OCI-LY3 (cell line): ENCODE data around the gene AKAP1.

Experiments used
- H2AFZ ChIP-seq: fragments of 200-600, 300-600 bp; shearing (Covaris generic); 2 replicates; pipeline ENCODE4 v1.6.0; 2014; ENCODE audit warnings: antibody characterized with exemption, low read depth, low read length
- H3K27ac ChIP-seq: fragments of 200-600, 300-600 bp; sonication (generic); 2 replicates; pipeline ENCODE4 v1.5.1; 2014; ENCODE audit warnings: mild to moderate bottlenecking, low read length, moderate library complexity, mixed read lengths
- H3K27me3 ChIP-seq: fragments of 200-600, 300-600 bp; sonication (generic); 2 replicates; pipeline ENCODE4 v1.6.1; 2014; ENCODE audit warnings: low read depth, low read length, mixed read lengths
- H3K36me3 ChIP-seq: fragments of 200-600, 300-600 bp; sonication (generic); replicated peaks from 2 replicates; pipeline ENCODE3; 2014; ENCODE audit warnings: low read depth, low read length, mixed read lengths
- H3K4me1 ChIP-seq: fragments of 300-600, 200-600 bp; sonication (generic); 2 replicates; pipeline ENCODE4 v1.6.1; 2014; ENCODE audit warnings: low read length, mixed read lengths
- H3K4me2 ChIP-seq: fragments of 200-600, 300-600 bp; sonication (generic); 2 replicates; pipeline ENCODE4 v1.6.1; 2014; ENCODE audit warnings: low read length, mixed read lengths
- H3K4me3 ChIP-seq: fragments of 300-600, 200-600 bp; sonication (generic); 2 replicates; pipeline ENCODE4 v1.5.1; 2014; ENCODE audit warnings: antibody characterized with exemption, mild to moderate bottlenecking, low read length, moderate library complexity
- H3K79me2 ChIP-seq: fragments of 300-600, 200-600 bp; shearing (Covaris generic); 2 replicates; pipeline ENCODE4 v1.6.1; 2014; ENCODE audit warnings: mild to moderate bottlenecking, low read length, mixed read lengths
- H3K9ac ChIP-seq: fragments of 300-600, 200-600 bp; shearing (Covaris generic); 2 replicates; pipeline ENCODE4 v1.6.0; 2014; ENCODE audit warnings: mild to moderate bottlenecking, low read length, moderate library complexity
- H3K9me3 ChIP-seq: fragments of 200-600, 300-600 bp; shearing (Covaris generic); 2 replicates; pipeline ENCODE4 v1.6.1; 2014; ENCODE audit warnings: low read length, mixed read lengths; ENCODE audit not compliant: insufficient read depth
- H4K20me1 ChIP-seq: fragments of 200-600, 300-600 bp; sonication (generic); 2 replicates; pipeline ENCODE4 v1.6.1; 2016; ENCODE audit warnings: low read length, mixed read lengths; ENCODE audit not compliant: insufficient read depth
- CTCF ChIP-seq: fragments of 200-600, 300-600 bp; sonication (generic); IDR thresholded peaks from 2 replicates; pipeline ENCODE4 v1.5.1; 2014; ENCODE audit warnings: antibody characterized with exemption, low read length, low read depth
- EZH2phosphoT487 ChIP-seq: fragments of 200-600 bp; shearing (Covaris generic); IDR thresholded peaks from 2 replicates; pipeline ENCODE4 v1.6.1; 2018; ENCODE audit warnings: antibody characterized with exemption, mixed run types, low read depth

Gene AKAP1

GRCh38 chr17:57121308-57122042 lies 36.4 kb downstream of the AKAP1 start:
- H3K36me3 ChIP-seq = peaks cover 30% of the 10 kb centered on the region
- H4K20me1 ChIP-seq = no peaks in the 10 kb centered on the region
- no peak overlapping the region for H2AFZ ChIP-seq
- no peaks in the 10 kb centered on the region for H3K9me3 ChIP-seq
- H3K4me2 ChIP-seq = no peak overlapping the region
- no peaks in the 10 kb centered on the region for H3K4me1 ChIP-seq
- peak; percentile 57 for TF ChIP-seq CTCF
- no peak for TF ChIP-seq EZH2phosphoT487
- H3K9ac ChIP-seq = no peak overlapping the region
- no peak overlapping the region for H3K4me3 ChIP-seq
- no peaks in the 10 kb centered on the region for H3K79me2 ChIP-seq
- no peaks in the 10 kb centered on the region for H3K27me3 ChIP-seq
- H3K27ac ChIP-seq = no peak overlapping the region

- no peaks in the 10 kb centered on the region for H3K27me3 ChIP-seq
- no peak overlapping the region for H3K4me2 ChIP-seq
- H3K36me3 ChIP-seq = peaks cover 15% of the 10 kb centered on the region
- no peak overlapping the region for H2AFZ ChIP-seq
- H3K9me3 ChIP-seq = no peaks in the 10 kb centered on the region
- H3K4me3 ChIP-seq = no peak overlapping the region
- no peaks in the 10 kb centered on the region for H4K20me1 ChIP-seq
- no peaks in the 10 kb centered on the region for H3K79me2 ChIP-seq
- H3K9ac ChIP-seq = no peak overlapping the region
- H3K4me1 ChIP-seq = no peaks in the 10 kb centered on the region
- TF ChIP-seq EZH2phosphoT487 (no peak), CTCF (no peak)
- no peak overlapping the region for H3K27ac ChIP-seq
These were observed 39.0 kb downstream of the AKAP1 start for GRCh38 chr17:57124053-57124452.

GRCh38 chr17:57125406-57125805 lies 40.4 kb downstream of the AKAP1 start:
- H3K36me3 ChIP-seq = peaks cover 11% of the 10 kb centered on the region
- H4K20me1 ChIP-seq = no peaks in the 10 kb centered on the region
- H3K4me2 ChIP-seq = no peak overlapping the region
- H3K9ac ChIP-seq = no peak overlapping the region
- H3K27me3 ChIP-seq = no peaks in the 10 kb centered on the region; the same call in 1 of the 2 replicates
- no peak overlapping the region for H2AFZ ChIP-seq
- no peaks in the 10 kb centered on the region for H3K79me2 ChIP-seq
- TF ChIP-seq EZH2phosphoT487 (no peak), CTCF (no peak)
- H3K4me1 ChIP-seq = no peaks in the 10 kb centered on the region
- no peaks in the 10 kb centered on the region for H3K9me3 ChIP-seq
- no peak overlapping the region for H3K27ac ChIP-seq
- H3K4me3 ChIP-seq = no peak overlapping the region

- Histone ChIP-seq H4K20me1 (no peaks in the 10 kb centered on the region), H3K4me1 (no peaks in the 10 kb centered on the region), H2AFZ (no peak overlapping the region), H3K4me3 (no peak overlapping the region), H3K4me2 (no peak overlapping the region), H3K79me2 (no peaks in the 10 kb centered on the region), H3K9me3 (no peaks in the 10 kb centered on the region), H3K36me3 (peaks cover 7% of the 10 kb centered on the region), H3K9ac (no peak overlapping the region), H3K27me3 (no peaks in the 10 kb centered on the region; the same call in 1 of the 2 replicates), H3K27ac (no peak overlapping the region)
- no peak for TF ChIP-seq CTCF
- TF ChIP-seq EZH2phosphoT487 = no peak
These were observed 40.8 kb downstream of the AKAP1 start for GRCh38 chr17:57125866-57126265.
